Right cardiac atrium (tissue), 5 donors: ENCODE measurements around the gene SLCO1A2. TPM values are rescaled to one million over a fixed set of nuclear protein-coding genes. Genes with fewer than 3 reads are reported as not detected.
"Not testable (repeated sequence)": the region's sequence is repeated elsewhere in the genome, so short reads cannot be mapped to it uniquely, and the experiment has no call there.

Source experiments
- ATAC-seq, 2 donors: fragments of 200-7000 bp; cut with Tn5 transposase; one replicate each; pipeline versions ENCODE4 v1.8.0 to v1.9.1; 2020; ENCODE audit warnings: moderate library complexity in 2 of 2, mild to moderate bottlenecking in 1 of 2
- DNase-seq, 3 donors: peaks; one replicate each; pipeline ENCODE4 v3.0.0-alpha.2; 2020
- H3K27ac ChIP-seq: one replicate; pipeline ENCODE4 v1.5.1; 2013; ENCODE audit warnings: mild to moderate bottlenecking, low read length, control low read depth, moderate library complexity
- H3K27me3 ChIP-seq: one replicate; pipeline ENCODE4 v1.6.1; 2013; ENCODE audit not compliant: control insufficient read depth, insufficient read depth
- H3K4me1 ChIP-seq: one replicate; pipeline ENCODE4 v1.6.1; 2013; ENCODE audit warnings: low read length; ENCODE audit not compliant: control insufficient read depth, insufficient read depth
- H3K4me3 ChIP-seq: one replicate; pipeline ENCODE4 v1.5.1; 2013; ENCODE audit warnings: low read length, control low read depth
- H3K9me3 ChIP-seq: one replicate; pipeline ENCODE4 v1.6.1; 2013; ENCODE audit warnings: low read length; ENCODE audit not compliant: control insufficient read depth
- WGBS: extraction: QIAGEN DNeasy Blood & Tissue Kit; methylation state at CpG from one replicate; pipeline ENCODE4 v1.1.7; 2013; 5-methylcytosine and 5-hydroxymethylcytosine counted together
- intact Hi-C, 4 donors: fragments of 100-400 bp; cut with DNase I; formaldehyde crosslinking; loops; one replicate each; pipeline versions ENCODE4 v1.11.0 to v1.14.0; 2022 to 2023
- long read RNA-seq, 4 donors: library from polyadenylated mRNA; unstranded; transcript quantifications; one replicate each; pipeline ENCODE4 v2.0.0, GENCODE V29; 2020 to 2021
- polyA plus RNA-seq: library from polyadenylated mRNA; stranded (reverse); fragments of 200-250 nt; gene quantifications from one replicate; pipeline ENCODE4 v1.2.3, GENCODE V29; 2013
- total RNA-seq, 4 donors: library from RNA; stranded (reverse); fragmentation: NEBNext Ultra II Directional; extraction: Animal tissue kit (Norgen Biotek cat#: 25700); gene quantifications; one replicate each; pipeline ENCODE4 v1.2.1, GENCODE V29; 2021
- donor health status: healthy with polysubstance abuse.
- donor health status: DM: no; HTN: yes; CAD: no.
- donor health status: DM: no; HTN: no; CAD: no.
- donor health status: DM: no; HTN: yes; CAD: no; lungs with severe emphysema.
- donor health status: DM: yes; HTN: yes; CAD: no.

The SLCO1A2 gene
- not detected for total RNA-seq
- not detected for polyA plus RNA-seq
- long read RNA-seq, donor 1 = 0 reads
- long read RNA-seq, donor 2 = 0 reads
- long read RNA-seq, donor 3 = 0 reads
- long read RNA-seq, donor 4 = 0 reads

GRCh38 chr12:21334771-21335325 lies at the start of gene SLCO1A2:
Gene SLCO1A2, minus strand, starts transcription at chr12:21334917. Its CDS starts 270 bp downstream, at chr12:21334647.
- H3K9me3 ChIP-seq = no peaks in the 10 kb centered on the region
- no peak within 1 kb of the TSS for H3K4me3 ChIP-seq
- no peak within 1 kb of the TSS for H3K27ac ChIP-seq
- no peak for DNase-seq
- ATAC-seq = no peak
- no peaks in the 10 kb centered on the region for H3K27me3 ChIP-seq
- 64% methylated on average over 3 of the region's 3 CpGs for WGBS
- intact Hi-C loops = no loop called here
- H3K4me1 ChIP-seq = no peaks in the 10 kb centered on the region

GRCh38 chr12:21384261-21384660 lies 49.5 kb upstream of the SLCO1A2 start:
- intact Hi-C loops = no loop called here
- DNase-seq = no peak
- H3K27me3 ChIP-seq = no peaks in the 10 kb centered on the region

GRCh38 chr12:21381320-21381719 lies 46.6 kb upstream of the SLCO1A2 start:
- WGBS = 90% methylated on average over 5 of the region's 5 CpGs
- intact Hi-C loops, H3K9me3 ChIP-seq, ATAC-seq, H3K27ac ChIP-seq, DNase-seq, H3K4me3 ChIP-seq, H3K4me1 ChIP-seq, H3K27me3 ChIP-seq: not testable (repeated sequence)

More at GRCh38 chr12:21384261-21384660, 49.5 kb upstream of the SLCO1A2 start:
- no peak for ATAC-seq
- no peaks in the 10 kb centered on the region for H3K4me1 ChIP-seq
- 63% methylated on average over 2 of the region's 2 CpGs for WGBS
- H3K9me3 ChIP-seq = no peaks in the 10 kb centered on the region
- no peak overlapping the region for H3K4me3 ChIP-seq
- H3K27ac ChIP-seq = no peak overlapping the region

GRCh38 chr12:21379218-21379617 lies 44.5 kb upstream of the SLCO1A2 start:
- ATAC-seq (no peak), DNase-seq (no peak)
- no peak overlapping the region for H3K4me3 ChIP-seq
- no peaks in the 10 kb centered on the region for H3K27me3 ChIP-seq
- H3K4me1 ChIP-seq = no peaks in the 10 kb centered on the region
- H3K9me3 ChIP-seq = no peaks in the 10 kb centered on the region
- intact Hi-C loops = no loop called here
- H3K27ac ChIP-seq = no peak overlapping the region
- WGBS = 83% methylated on average over 3 of the region's 3 CpGs

GRCh38 chr12:21372602-21373001 lies 37.9 kb upstream of the SLCO1A2 start, which contains the start of gene IAPP:
Gene IAPP, plus strand, starts transcription at chr12:21372902. Its CDS starts 450 bp downstream, at chr12:21373352.
- DNase-seq (no peak), ATAC-seq (no peak)
- no peak within 1 kb of the TSS for H3K4me3 ChIP-seq
- WGBS = 82% methylated on average over 2 of the region's 2 CpGs
- H3K27me3 ChIP-seq = no peaks in the 10 kb centered on the region
- no peak within 1 kb of the TSS for H3K27ac ChIP-seq
- intact Hi-C loops = no loop called here
- no peaks in the 10 kb centered on the region for H3K9me3 ChIP-seq
- no peaks in the 10 kb centered on the region for H3K4me1 ChIP-seq

GRCh38 chr12:21370845-21371449 lies 36.2 kb upstream of the SLCO1A2 start:
- H3K4me1 ChIP-seq = no peaks in the 10 kb centered on the region
- DNase-seq (no peak), ATAC-seq (no peak)
- no peak overlapping the region for H3K4me3 ChIP-seq
- intact Hi-C loops = no loop called here
- no peak overlapping the region for H3K27ac ChIP-seq
- H3K9me3 ChIP-seq = no peaks in the 10 kb centered on the region
- H3K27me3 ChIP-seq = no peaks in the 10 kb centered on the region
- WGBS = 84% methylated on average over 7 of the region's 7 CpGs

- H3K4me1 ChIP-seq = no peaks in the 10 kb centered on the region
- H3K9me3 ChIP-seq = no peaks in the 10 kb centered on the region
- no peak for ATAC-seq
- no peak for DNase-seq
- no peaks in the 10 kb centered on the region for H3K27me3 ChIP-seq
- 42% methylated on average over 4 of the region's 4 CpGs for WGBS
- no peak overlapping the region for H3K4me3 ChIP-seq
- no peak overlapping the region for H3K27ac ChIP-seq
- intact Hi-C loops = no loop called here
Measured at GRCh38 chr12:21369141-21369980, 34.6 kb upstream of the SLCO1A2 start.

- H3K27me3 ChIP-seq, intact Hi-C loops, H3K27ac ChIP-seq, H3K4me3 ChIP-seq, H3K9me3 ChIP-seq, H3K4me1 ChIP-seq, DNase-seq, ATAC-seq: not testable (repeated sequence)
- WGBS = 80% methylated on average over 10 of the region's 10 CpGs
Measured at GRCh38 chr12:21360632-21361031, 25.9 kb upstream of the SLCO1A2 start.

- H3K4me3 ChIP-seq = no peak overlapping the region
- intact Hi-C loops = no loop called here
- 74% methylated on average over 1 of the region's 1 CpG for WGBS
- H3K9me3 ChIP-seq = no peaks in the 10 kb centered on the region
- no peaks in the 10 kb centered on the region for H3K4me1 ChIP-seq
- no peaks in the 10 kb centered on the region for H3K27me3 ChIP-seq
- no peak for DNase-seq
- ATAC-seq = no peak
- no peak overlapping the region for H3K27ac ChIP-seq
Measured at GRCh38 chr12:21354641-21355040, 19.9 kb upstream of the SLCO1A2 start.

- H3K27me3 ChIP-seq = no peaks in the 10 kb centered on the region
- H3K4me1 ChIP-seq = no peaks in the 10 kb centered on the region
- 81% methylated on average over 4 of the region's 4 CpGs for WGBS
- no peaks in the 10 kb centered on the region for H3K9me3 ChIP-seq
- DNase-seq (no peak), ATAC-seq (no peak)
- H3K4me3 ChIP-seq = no peak overlapping the region
- no peak overlapping the region for H3K27ac ChIP-seq
- intact Hi-C loops = no loop called here
Measured at GRCh38 chr12:21353948-21354347, 19.2 kb upstream of the SLCO1A2 start.

- Histone ChIP-seq H3K27ac (no peak overlapping the region), H3K4me1 (no peaks in the 10 kb centered on the region), H3K27me3 (no peaks in the 10 kb centered on the region), H3K4me3 (no peak overlapping the region), H3K9me3 (no peaks in the 10 kb centered on the region)
- intact Hi-C loops = no loop called here
- no peak for ATAC-seq
- 17% methylated on average over 1 of the region's 1 CpG for WGBS
- no peak for DNase-seq
Measured at GRCh38 chr12:21353487-21353886, 18.8 kb upstream of the SLCO1A2 start.
